Coronary artery (tissue), 2 donors: ENCODE measurements around the gene TOP3A.
A peak's percentile ranks its signal among the peaks of the same experiment; 100 is the strongest.

Experiments used
- DNase-seq: peaks from one replicate; pipeline ENCODE4 v3.0.0-alpha.2; 2017; ENCODE audit warnings: low spot score
- H3K27ac ChIP-seq, 2 donors: fragments of 200-600 bp; sonication (generic); one replicate each; pipeline ENCODE4 v1.5.1; 2016 to 2019
- H3K4me3 ChIP-seq: fragments of 200-600 bp; sonication (generic); 2 replicates; pipeline ENCODE4 v1.5.1; 2016; ENCODE audit warnings: mild to moderate bottlenecking, moderate library complexity
- CTCF ChIP-seq: fragments of 200-600 bp; sonication (generic); IDR thresholded peaks from one replicate; pipeline ENCODE4 v1.5.1; 2019; ENCODE audit warnings: antibody characterized with exemption

The TOP3A gene

GRCh38 chr17:18230288-18231141 lies 84.3 kb downstream of the TOP3A start:
- no peak for TF ChIP-seq CTCF
- no peak overlapping the region for H3K27ac ChIP-seq
- no peak overlapping the region for H3K4me3 ChIP-seq
- DNase-seq = no peak

GRCh38 chr17:18229771-18230170 lies 85.0 kb downstream of the TOP3A start:
- no peak overlapping the region for H3K27ac ChIP-seq
- no peak for TF ChIP-seq CTCF
- DNase-seq = no peak
- no peak overlapping the region for H3K4me3 ChIP-seq

- H3K4me3 ChIP-seq = no peak overlapping the region
- H3K27ac ChIP-seq = no peak overlapping the region
- no peak for TF ChIP-seq CTCF
- DNase-seq = no peak
These were observed 85.5 kb downstream of the TOP3A start for GRCh38 chr17:18229254-18229653.

- no peak for DNase-seq
- Histone ChIP-seq H3K27ac (no peak overlapping the region), H3K4me3 (no peak overlapping the region)
- TF ChIP-seq CTCF = no peak
These were observed 86.6 kb downstream of the TOP3A start for GRCh38 chr17:18228176-18228682.

DNA sequence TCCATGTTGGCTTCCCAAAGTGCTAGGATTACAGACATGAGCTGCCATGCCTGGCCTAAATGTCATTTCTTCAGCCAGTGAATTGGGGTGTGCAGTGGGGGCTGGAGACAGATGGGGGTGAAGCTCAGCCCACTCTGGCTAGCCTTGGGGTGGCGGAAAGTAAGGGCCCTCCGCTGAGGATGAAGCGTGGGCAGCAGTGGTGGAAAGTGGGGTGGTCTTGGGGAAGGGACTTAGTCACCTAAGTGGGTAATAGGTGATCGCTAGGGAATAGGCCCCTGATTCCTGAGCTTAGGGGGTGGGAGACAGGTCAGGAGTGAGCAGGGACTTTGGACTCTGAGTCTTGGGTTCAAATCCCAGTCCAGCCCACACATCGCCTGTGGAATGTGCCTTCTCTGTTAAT lies 87.2 kb downstream of the TOP3A start:
- no peak for TF ChIP-seq CTCF
- H3K27ac ChIP-seq = no peak overlapping the region
- DNase-seq = no peak
- H3K4me3 ChIP-seq = no peak overlapping the region

DNA sequence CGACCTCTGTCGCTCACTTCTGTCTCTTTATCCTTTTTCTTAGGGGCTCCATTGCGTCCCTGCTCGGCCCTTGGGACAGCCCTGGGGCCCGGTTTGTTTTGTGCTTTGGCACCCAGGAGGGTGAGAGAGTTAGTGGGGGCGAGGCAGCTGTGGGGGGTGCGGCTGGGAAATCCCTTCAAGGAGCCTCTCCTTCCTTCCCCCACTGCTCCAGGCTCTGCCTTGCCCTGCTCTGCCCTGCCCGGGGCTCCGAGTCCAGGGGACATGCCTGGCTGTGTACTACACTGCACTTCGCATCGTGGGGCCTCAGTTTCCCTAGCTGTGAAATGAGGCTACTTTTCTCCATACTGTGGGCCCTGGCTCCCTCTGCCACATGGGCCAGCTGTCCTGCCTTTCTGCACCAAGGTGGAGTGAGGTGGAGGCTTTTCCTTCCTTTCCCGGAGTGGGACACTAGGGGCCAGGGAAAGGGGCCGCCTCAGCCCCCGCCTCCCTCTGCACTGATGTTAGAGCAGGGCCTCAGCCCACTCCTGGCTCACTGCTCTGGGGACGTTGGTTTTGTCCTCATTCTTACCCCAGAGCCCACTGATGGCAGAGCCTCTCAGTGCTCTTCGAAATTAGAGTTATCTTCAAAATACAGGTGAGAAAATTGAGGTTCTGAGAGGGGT lies 88.4 kb downstream of the TOP3A start:
- TF ChIP-seq CTCF = no peak
- Histone ChIP-seq H3K27ac (peak overlapping the region; percentile 24 to 91), H3K4me3 (peak overlapping the region; percentile 93)
- no peak for DNase-seq
